IPS-18a (cell line): ENCODE data around the gene GFOD2.
"Not testable (repeated sequence)": the region's sequence is repeated elsewhere in the genome, so short reads cannot be mapped to it uniquely, and the experiment has no call there.

Experiments
- H3K27ac ChIP-seq: one replicate; pipeline ENCODE4 v1.5.1; 2013; ENCODE audit warnings: low read length
- H3K27me3 ChIP-seq: one replicate; pipeline ENCODE4 v1.6.1; 2013; ENCODE audit warnings: mild to moderate bottlenecking, low read length; ENCODE audit not compliant: control insufficient read depth, insufficient read depth
- H3K36me3 ChIP-seq: one replicate; pipeline ENCODE4 v1.6.1; 2013; ENCODE audit warnings: low read depth, low read length; ENCODE audit not compliant: control insufficient read depth
- H3K4me1 ChIP-seq: one replicate; pipeline ENCODE4 v1.6.1; 2013; ENCODE audit warnings: low read depth, low read length; ENCODE audit not compliant: control insufficient read depth
- H3K4me3 ChIP-seq: one replicate; pipeline ENCODE4 v1.5.1; 2013; ENCODE audit warnings: low read length
- H3K9ac ChIP-seq: one replicate; pipeline ENCODE4 v1.6.1; 2013; ENCODE audit warnings: mild to moderate bottlenecking, low read length, moderate library complexity
- H3K9me3 ChIP-seq: one replicate; pipeline ENCODE4 v1.6.1; 2013; ENCODE audit warnings: low read depth, low read length; ENCODE audit not compliant: control insufficient read depth

Gene GFOD2

DNA sequence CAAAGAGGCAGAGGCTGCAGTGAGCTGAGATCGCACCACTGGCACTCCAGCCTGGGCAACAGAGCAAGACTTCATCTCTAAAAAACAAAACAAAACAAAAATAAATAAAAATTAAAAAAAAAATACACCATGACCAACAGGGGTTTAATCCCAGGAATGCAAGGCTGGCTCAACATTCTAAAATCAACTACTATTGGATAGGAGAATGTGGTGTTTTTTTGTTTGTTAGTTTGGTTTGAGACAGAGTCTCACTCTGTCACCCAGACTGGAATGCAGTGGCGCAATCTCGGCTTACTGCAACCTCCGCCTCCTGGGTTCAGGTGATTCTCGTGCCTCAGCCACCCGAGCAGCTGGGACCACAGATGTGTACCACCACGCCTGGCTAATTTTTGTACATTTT is 19.9 kb downstream of the GFOD2 start:
- Histone ChIP-seq H3K4me1 (no peaks in the 10 kb centered on the region), H3K36me3 (no peaks in the 10 kb centered on the region), H3K27ac (no peak overlapping the region), H3K9ac (no peak overlapping the region), H3K27me3 (no peaks in the 10 kb centered on the region), H3K9me3 (no peaks in the 10 kb centered on the region), H3K4me3 (no peak overlapping the region)

DNA sequence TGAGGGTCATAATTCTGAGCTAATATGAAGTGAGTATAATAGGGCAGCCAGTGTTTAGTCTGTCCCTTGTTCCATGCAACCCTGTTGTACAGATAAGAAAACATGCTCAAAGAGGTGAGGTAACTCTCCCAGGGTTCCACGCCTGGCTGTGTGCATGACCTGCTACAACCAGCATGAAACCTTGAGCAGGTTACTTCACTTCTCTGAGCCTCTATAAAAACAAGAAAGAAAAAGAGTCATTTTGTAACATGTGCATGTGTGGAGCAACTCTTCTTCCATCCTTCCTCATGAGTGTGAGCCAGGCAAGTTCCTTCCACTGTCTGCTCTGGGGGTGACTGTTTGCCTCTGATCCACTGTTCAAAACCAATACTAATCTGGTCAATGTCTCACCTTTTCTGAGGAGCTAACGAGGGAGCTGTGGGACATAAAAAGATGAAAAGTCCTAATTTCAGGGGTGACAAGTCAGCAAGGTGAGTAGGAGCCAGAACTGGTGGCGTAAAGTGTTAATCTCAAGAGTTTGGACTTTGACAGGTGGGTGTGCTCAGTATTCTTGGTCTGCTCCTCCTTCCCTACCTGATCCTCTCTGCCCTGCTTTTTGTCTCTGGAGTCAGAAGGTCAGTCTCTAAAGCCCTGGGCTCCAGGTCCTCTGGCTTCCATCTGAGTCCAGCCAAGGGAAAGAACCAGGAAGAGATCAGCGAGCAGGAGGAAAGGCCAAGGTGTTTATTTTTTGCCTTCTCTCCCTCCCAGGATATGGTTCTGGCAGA is 21.5 kb downstream of the GFOD2 start:
- no peaks in the 10 kb centered on the region for H3K9me3 ChIP-seq
- H3K27ac ChIP-seq = no peak overlapping the region
- no peaks in the 10 kb centered on the region for H3K27me3 ChIP-seq
- no peak overlapping the region for H3K4me3 ChIP-seq
- no peak overlapping the region for H3K9ac ChIP-seq
- H3K36me3 ChIP-seq = no peaks in the 10 kb centered on the region
- H3K4me1 ChIP-seq = no peaks in the 10 kb centered on the region

- Histone ChIP-seq H3K9me3 (no peaks in the 10 kb centered on the region), H3K27ac (no peak overlapping the region), H3K4me1 (no peaks in the 10 kb centered on the region), H3K36me3 (no peaks in the 10 kb centered on the region), H3K27me3 (no peaks in the 10 kb centered on the region), H3K4me3 (no peak overlapping the region), H3K9ac (no peak overlapping the region)
Measured at GRCh38 chr16:67694611-67695010, 24.5 kb downstream of the GFOD2 start.

DNA sequence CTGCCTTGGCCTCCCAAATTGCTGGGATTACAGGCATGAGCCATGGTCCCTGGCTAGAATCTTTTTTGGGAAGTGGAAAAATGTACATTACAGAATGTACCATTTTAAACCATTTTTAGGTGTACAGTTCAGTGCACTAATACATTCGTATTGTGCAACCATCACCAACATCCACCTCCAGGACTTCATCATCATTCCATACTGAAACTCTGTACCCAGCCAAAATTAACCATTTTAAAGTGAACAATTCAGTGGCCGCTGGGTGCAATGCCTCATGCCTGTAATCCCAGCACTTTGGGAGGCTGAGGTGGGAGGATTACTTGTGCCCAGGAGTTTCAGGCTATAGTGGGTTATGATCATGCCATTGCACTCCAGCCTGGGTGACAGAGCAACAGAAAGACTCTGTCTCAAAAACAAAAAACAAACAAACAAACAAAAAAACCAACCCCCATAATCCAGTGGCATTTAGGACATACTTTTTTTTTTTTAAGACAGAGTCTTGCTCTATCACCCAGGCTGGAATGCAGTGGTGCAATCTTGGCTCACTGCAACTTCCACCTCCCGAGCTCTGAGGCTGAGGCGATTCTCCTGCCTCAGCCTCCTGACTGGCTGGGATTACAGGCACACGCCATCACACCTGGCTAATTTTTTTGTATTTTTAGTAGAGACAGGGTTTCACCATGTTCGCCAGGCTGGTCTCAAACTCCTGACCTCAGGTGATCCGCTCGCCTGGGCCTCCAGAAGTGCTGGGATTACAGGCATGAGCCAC is 25.4 kb downstream of the GFOD2 start:
- not testable (repeated sequence) for H3K36me3 ChIP-seq, H3K27me3 ChIP-seq, H3K9me3 ChIP-seq, H3K4me3 ChIP-seq, H3K9ac ChIP-seq, H3K4me1 ChIP-seq, H3K27ac ChIP-seq

- Histone ChIP-seq H3K9me3 (no peaks in the 10 kb centered on the region), H3K4me3 (no peak overlapping the region), H3K9ac (no peak overlapping the region), H3K36me3 (peaks cover 11% of the 10 kb centered on the region), H3K27me3 (no peaks in the 10 kb centered on the region), H3K27ac (no peak overlapping the region), H3K4me1 (no peaks in the 10 kb centered on the region)
Measured at GRCh38 chr16:67685388-67686112, 33.6 kb downstream of the GFOD2 start.

DNA sequence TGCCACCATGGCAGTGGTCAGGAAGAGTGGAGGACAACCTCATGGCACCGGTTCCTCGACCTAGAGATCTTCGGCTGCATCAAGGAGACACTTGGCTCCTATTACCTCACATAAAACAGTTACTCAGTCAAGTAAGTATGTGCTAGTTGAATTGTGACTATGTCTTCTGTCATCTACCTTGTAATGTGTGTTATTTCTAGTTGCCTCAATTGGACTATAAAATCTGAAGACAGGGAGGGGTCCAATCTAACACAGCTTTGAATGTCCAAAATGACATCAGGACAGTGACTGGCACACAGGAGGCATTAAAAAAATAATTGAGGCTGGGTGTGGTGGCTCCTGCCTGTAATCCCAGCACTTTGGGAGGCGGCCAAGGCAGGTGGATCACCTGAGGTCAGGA is 35.3 kb downstream of the GFOD2 start:
- Histone ChIP-seq H3K4me1 (no peaks in the 10 kb centered on the region), H3K4me3 (no peak overlapping the region), H3K27ac (no peak overlapping the region), H3K27me3 (no peaks in the 10 kb centered on the region), H3K9me3 (no peaks in the 10 kb centered on the region), H3K36me3 (peaks cover 11% of the 10 kb centered on the region), H3K9ac (no peak overlapping the region)

GRCh38 chr16:67679935-67680897 is 38.9 kb downstream of the GFOD2 start:
- Histone ChIP-seq H3K4me3 (no peak overlapping the region), H3K4me1 (no peaks in the 10 kb centered on the region), H3K9ac (no peak overlapping the region), H3K27ac (no peak overlapping the region), H3K9me3 (no peaks in the 10 kb centered on the region), H3K36me3 (peaks cover 11% of the 10 kb centered on the region), H3K27me3 (no peaks in the 10 kb centered on the region)

DNA sequence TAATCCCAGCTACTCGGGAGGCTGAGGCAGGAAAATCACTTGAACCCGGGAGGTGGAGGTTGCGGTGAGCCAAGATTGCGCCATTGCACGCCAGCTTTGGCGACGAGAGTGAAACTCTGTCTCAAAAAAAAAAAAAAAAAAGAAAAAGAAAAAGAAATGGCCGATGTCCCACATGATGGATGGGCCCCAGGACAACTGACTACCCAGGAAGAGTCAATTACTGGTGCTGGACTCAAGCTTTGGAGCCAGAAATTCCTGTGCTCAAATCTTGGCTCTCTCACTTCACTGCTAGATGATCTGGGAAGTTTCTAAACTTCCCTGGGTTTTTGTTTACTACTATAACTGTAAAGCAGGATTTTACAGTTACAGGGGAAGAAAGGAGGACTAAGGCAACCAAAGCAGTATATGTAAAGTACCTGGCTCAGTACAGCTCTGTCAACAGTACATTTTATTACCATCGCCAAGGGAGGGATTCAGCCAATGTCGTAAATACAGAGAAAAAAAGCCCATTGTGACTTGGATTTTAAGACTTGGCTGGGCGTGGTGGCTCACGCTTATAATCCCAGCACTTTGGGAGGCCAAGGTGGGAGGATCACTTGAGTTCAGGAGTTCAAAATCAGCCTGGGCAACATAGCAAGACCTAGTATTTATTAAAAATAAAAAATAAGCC is 40.6 kb downstream of the GFOD2 start:
- Histone ChIP-seq H3K9me3 (no peaks in the 10 kb centered on the region), H3K4me3 (no peak overlapping the region), H3K4me1 (no peaks in the 10 kb centered on the region), H3K27me3 (no peaks in the 10 kb centered on the region), H3K36me3 (peaks cover 4% of the 10 kb centered on the region), H3K9ac (no peak overlapping the region), H3K27ac (no peak overlapping the region)

DNA sequence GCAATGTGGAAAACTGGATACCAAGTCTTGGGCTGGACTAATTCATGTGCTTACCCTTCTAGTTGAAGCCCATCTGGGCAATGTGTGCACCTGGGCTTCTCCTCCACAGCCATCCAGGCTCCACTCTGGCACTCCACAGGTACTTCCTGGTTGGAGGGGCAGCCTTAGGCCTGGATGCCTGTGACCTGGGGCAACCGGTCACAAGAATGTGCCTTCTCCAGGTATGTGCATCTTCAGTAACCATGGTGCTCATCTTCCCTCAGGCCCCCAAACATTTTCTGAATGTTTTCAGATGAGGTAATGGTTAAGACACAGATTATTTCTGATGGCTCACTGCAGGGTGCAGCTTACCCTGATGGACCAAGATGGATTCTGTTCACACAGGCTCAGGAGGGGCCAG is 41.4 kb downstream of the GFOD2 start:
- H3K27me3 ChIP-seq = no peaks in the 10 kb centered on the region
- H3K9me3 ChIP-seq = no peaks in the 10 kb centered on the region
- no peak overlapping the region for H3K9ac ChIP-seq
- no peak overlapping the region for H3K4me3 ChIP-seq
- H3K36me3 ChIP-seq = peaks cover 4% of the 10 kb centered on the region
- no peaks in the 10 kb centered on the region for H3K4me1 ChIP-seq
- no peak overlapping the region for H3K27ac ChIP-seq

DNA sequence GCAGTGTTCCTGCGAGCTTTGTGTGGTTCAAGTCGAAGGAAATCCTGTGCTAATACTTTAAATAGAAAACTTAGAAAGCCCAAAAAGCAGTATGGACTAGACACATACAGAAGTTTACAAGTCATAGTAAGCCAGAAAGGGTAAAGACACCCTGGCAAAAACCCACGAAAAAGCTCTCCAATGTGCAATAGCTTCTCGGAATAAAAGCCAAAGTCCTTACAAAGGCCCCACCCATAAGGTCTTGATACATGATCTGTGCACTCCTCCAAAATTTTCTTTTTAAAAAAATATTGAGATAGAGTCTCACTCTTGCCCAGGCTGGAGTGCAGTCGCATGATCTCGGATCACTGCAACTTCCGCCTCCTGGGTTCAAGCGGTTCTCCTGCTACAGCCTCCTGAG is 42.2 kb downstream of the GFOD2 start:
- Histone ChIP-seq H3K4me3 (no peak overlapping the region), H3K36me3 (no peaks in the 10 kb centered on the region), H3K9me3 (no peaks in the 10 kb centered on the region), H3K27ac (no peak overlapping the region), H3K27me3 (no peaks in the 10 kb centered on the region), H3K4me1 (no peaks in the 10 kb centered on the region), H3K9ac (no peak overlapping the region)
